GM18505 (cell line): Measurements from ENCODE around the gene CDK10.
A peak's percentile ranks its signal among the peaks of the same experiment; 100 is the strongest.
"Not testable (repeated sequence)": the region's sequence is repeated elsewhere in the genome, so short reads cannot be mapped to it uniquely, and the experiment has no call there.

ENCODE experiments used
- ATAC-seq: cut with Tn5 transposase; IDR thresholded peaks from one replicate; pipeline ENCODE4 v1.9.1; 2021; ENCODE audit not compliant: unreplicated experiment
- POLR2A ChIP-seq: IDR thresholded peaks from 4 replicates; pipeline ENCODE4 v1.6.1; 2011; ENCODE audit warnings: borderline replicate concordance; ENCODE audit not compliant: insufficient read depth, insufficient read length; ENCODE audit errors: extremely low read depth

The CDK10 gene

GRCh38 chr16:89695086-89695874 lies 8.8 kb downstream of the CDK10 start:
- TF ChIP-seq POLR2A: no peak
- no peak for ATAC-seq

GRCh38 chr16:89695875-89696669 lies 9.6 kb downstream of the CDK10 start:
- ATAC-seq: no peak
- TF ChIP-seq POLR2A: no peak

DNA sequence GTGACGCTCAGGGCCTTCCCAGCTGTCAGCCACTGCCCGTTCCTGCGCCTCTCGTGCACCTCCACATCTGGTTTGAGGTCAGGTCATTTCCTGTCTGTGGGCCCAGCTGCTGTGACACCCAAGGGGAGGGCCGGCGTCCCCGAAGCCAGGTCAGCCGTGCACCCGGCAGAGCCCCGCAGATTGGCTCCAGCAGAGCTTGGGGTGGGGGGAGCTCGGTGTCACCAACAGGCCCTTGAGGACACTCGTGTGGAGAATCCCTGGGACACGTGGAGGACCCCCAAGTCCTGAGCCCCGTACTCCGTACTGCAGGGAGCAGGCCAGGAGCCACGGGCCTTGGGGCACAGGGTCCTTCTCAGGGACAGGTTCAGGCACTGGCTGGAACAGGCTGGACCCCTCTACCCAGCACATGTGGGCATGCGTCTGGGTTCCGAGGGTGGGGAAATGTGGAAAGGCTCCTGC lies 10.2 kb downstream of the CDK10 start:
- no peak for ATAC-seq
- peak; percentile 6 for TF ChIP-seq POLR2A

GRCh38 chr16:89697161-89697615 lies 10.7 kb downstream of the CDK10 start:
- TF ChIP-seq POLR2A: no peak
- no peak for ATAC-seq

GRCh38 chr16:89697616-89698331 lies 11.3 kb downstream of the CDK10 start:
- ATAC-seq: no peak
- TF ChIP-seq POLR2A: no peak

DNA sequence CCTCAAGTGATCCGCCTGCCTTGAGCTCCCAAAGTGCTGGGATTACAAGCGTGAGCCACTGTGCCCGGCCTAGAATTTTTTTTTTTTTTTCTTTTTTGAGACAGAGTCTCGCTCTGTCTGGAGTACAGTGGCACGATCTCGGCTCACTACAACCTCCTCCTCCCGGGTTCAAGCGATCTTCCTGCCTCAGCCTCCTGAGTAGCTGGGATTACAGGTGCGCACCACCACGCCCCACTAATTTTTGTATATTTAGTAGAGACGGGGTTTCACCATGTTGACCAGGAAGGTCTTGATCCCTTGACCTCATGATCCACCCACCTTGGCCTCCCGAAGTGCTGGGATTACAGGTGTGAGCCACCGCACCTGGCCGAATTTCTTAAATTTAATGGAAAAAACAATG lies 12.2 kb downstream of the CDK10 start:
- not testable (repeated sequence) for ATAC-seq

- not testable (repeated sequence) for ATAC-seq
Measured at GRCh38 chr16:89699629-89700099, 13.2 kb downstream of the CDK10 start.

- ATAC-seq: peak; percentile 38
- no peak for TF ChIP-seq POLR2A
Measured at GRCh38 chr16:89700100-89700648, 13.7 kb downstream of the CDK10 start.

- ATAC-seq: peak; percentile 14
- no peak for TF ChIP-seq POLR2A
Measured at GRCh38 chr16:89700649-89701424, 14.3 kb downstream of the CDK10 start.

DNA sequence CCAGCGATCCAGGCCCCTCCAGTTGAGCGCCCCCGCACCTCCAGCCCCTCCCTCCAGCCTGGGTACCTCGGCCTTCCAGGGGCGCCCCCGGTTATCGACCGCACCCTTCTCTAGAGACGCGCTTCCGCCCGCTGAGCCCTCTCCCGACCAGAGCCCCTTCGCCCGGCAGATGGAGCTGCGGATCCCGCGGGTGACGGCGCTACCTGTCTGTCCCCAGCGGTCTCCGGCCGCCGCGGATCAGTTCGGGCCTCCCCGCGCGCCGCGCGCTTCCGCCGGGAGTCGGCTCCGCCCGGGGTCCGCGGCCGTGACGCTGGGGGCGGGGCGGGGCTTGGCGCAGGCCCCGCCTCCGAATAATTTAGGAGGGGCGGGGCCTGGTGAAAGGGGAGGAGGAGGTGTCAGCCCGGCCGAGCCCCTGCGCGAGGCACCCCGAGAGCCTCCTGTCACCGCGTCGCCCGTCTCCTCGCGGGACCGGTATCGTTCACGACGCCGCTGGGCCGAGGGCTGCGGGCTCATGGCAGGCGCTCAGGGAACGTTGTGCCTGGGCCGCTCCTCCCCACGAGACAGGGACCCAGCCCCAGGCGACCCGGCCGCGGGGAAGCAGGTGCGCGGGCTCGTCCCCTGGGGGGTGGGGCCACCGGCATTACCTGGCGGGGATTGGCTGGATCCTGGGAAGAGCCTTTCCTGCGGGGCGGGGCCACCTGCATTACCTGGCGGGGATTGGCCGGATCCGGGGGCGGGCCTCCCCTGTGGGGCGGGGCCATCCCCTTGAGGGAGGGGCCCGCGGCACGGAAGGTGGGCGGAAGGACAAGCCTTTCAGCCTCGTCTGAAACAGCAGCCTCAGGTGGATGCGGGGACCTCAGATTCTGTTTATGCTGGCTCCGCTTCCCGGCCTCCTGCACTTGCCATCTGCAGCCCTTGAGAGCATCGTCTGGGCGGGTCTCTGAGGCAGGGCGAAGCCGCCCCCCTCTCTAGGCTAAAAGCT lies 15.2 kb downstream of the CDK10 start, which contains the start of gene SPATA2L:
TSS of gene SPATA2L (minus strand) at position 281 of the 982 bp plus-strand sequence. CDS start 473 bp downstream, outside the sequence.
- peak; percentile 65 for ATAC-seq

GRCh38 chr16:89704281-89704680 lies 17.8 kb downstream of the CDK10 start:
- ATAC-seq: no peak
- no peak for TF ChIP-seq POLR2A

More for the DNA sequence above, 15.2 kb downstream of the CDK10 start, which contains the start of gene SPATA2L:
- peak; percentile 56 for TF ChIP-seq POLR2A

DNA sequence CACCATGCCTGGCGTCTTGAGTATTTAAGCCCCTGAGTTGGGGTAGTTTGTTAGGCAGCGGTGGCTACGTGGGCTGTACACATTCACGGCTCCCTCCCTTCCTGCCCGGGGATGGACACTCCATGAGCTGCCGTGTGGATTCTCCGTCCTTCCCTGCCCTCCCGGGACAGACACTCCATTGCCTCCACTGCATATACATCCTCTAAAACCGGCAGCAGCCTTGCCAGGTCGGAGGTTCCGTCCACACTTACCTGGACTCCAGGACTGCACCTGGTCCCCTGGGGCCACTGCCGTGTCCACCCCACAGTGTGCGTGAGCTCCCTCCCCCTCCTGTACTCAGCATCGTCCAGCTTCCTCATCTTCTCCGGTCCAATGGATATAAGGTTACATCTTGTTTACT lies 18.5 kb downstream of the CDK10 start:
- ATAC-seq: no peak
- no peak for TF ChIP-seq POLR2A
